ENCODE data around the gene RYR2. TPM values are rescaled to one million over a fixed set of nuclear protein-coding genes. Genes with fewer than 3 reads are reported as not detected.

RYR2 gene
- total and polyA plus RNA-seq, 9 of the 15 experiments (the other 6 are each of a cell fraction or from before 2014, with no cell fraction given), result 0.03 to 0.42 (median 0.14) TPM

DNA sequence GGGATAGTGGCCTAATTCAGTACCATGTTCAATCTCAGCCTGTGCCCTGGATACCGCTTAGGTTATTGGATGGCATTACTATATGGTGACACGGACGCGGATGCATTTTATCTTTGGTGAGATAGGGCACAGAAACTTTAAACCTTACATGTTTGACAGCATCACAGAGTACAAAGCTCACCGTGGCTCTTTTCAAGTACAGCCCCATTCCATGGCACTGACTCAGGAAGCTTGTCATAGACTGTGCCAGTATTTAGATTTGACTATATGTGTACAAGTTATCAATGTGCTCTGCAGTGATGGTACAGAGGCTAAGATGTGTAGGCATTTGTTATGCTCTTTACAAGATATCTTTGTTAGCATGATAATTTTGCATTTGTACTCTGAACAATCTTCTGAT is 169.0 kb downstream of the RYR2 start (continued):
- TF ChIP-seq, protein P1, sequence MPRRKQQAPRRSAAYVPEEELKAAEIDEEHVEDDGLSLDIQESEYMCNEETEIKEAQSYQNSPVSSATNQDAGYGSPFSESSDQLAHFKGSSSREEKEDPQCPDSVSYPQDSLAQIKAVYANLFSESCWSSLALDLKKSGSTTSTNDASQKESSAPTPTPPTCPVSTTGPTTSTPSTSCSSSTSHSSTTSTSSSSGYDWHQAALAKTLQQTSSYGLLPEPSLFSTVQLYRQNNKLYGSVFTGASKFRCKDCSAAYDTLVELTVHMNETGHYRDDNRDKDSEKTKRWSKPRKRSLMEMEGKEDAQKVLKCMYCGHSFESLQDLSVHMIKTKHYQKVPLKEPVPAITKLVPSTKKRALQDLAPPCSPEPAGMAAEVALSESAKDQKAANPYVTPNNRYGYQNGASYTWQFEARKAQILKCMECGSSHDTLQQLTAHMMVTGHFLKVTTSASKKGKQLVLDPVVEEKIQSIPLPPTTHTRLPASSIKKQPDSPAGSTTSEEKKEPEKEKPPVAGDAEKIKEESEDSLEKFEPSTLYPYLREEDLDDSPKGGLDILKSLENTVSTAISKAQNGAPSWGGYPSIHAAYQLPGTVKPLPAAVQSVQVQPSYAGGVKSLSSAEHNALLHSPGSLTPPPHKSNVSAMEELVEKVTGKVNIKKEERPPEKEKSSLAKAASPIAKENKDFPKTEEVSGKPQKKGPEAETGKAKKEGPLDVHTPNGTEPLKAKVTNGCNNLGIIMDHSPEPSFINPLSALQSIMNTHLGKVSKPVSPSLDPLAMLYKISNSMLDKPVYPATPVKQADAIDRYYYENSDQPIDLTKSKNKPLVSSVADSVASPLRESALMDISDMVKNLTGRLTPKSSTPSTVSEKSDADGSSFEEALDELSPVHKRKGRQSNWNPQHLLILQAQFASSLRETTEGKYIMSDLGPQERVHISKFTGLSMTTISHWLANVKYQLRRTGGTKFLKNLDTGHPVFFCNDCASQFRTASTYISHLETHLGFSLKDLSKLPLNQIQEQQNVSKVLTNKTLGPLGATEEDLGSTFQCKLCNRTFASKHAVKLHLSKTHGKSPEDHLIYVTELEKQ (CRISPR knock-in tag; IDR thresholded peaks at IDR 0.05), result no peak
- TF ChIP-seq LCOR (CRISPR knock-in tag; IDR thresholded peaks at IDR 0.05) (no peak), SRSF9 (IDR thresholded peaks at IDR 0.05; ENCODE audit: borderline replicate concordance, low read depth, low read length) (no peak), ZNF384 (IDR thresholded peaks at IDR 0.05; ENCODE audit: low read depth, low read length) (no peak), CTBP1 (IDR thresholded peaks at IDR 0.05; ENCODE audit: borderline replicate concordance) (no peak), POLR2B (IDR thresholded peaks at IDR 0.05; ENCODE audit: low read depth, partially characterized antibody) (no peak), BRD4 (IDR thresholded peaks at IDR 0.05) (no peak), TRIM24 (IDR thresholded peaks at IDR 0.05) (no peak), ZC3H11A (IDR thresholded peaks at IDR 0.05; ENCODE audit: low read depth, low read length) (no peak), SREBF2 (CRISPR knock-in tag; IDR thresholded peaks at IDR 0.05) (no peak), PURB (CRISPR knock-in tag; IDR thresholded peaks at IDR 0.05; ENCODE audit: low read depth) (no peak)
- TF ChIP-seq, protein P2, sequence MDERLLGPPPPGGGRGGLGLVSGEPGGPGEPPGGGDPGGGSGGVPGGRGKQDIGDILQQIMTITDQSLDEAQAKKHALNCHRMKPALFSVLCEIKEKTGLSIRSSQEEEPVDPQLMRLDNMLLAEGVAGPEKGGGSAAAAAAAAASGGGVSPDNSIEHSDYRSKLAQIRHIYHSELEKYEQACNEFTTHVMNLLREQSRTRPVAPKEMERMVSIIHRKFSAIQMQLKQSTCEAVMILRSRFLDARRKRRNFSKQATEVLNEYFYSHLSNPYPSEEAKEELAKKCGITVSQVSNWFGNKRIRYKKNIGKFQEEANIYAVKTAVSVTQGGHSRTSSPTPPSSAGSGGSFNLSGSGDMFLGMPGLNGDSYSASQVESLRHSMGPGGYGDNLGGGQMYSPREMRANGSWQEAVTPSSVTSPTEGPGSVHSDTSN (CRISPR knock-in tag; IDR thresholded peaks at IDR 0.05; ENCODE audit: low read depth), result no peak
- TF ChIP-seq, protein P2 (tag; conservative IDR thresholded peaks at IDR 0.05; ENCODE audit: low read depth), result no peak
- TF ChIP-seq, protein P3, sequence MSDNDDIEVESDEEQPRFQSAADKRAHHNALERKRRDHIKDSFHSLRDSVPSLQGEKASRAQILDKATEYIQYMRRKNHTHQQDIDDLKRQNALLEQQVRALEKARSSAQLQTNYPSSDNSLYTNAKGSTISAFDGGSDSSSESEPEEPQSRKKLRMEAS (CRISPR knock-in tag; IDR thresholded peaks at IDR 0.05), result no peak
